Stimulated activated naive CD8-positive, alpha-beta T cell treated with anti-CD3 and anti-CD28 coated beads, Interleukin-15, Interleukin-2, amounts not matched to agents 100 ng/mL and 50 ng/mL, for 24 hours (primary cell): Measurements from ENCODE around the gene IL1RAPL1.
"Not testable (repeated sequence)": the region's sequence is repeated elsewhere in the genome, so short reads cannot be mapped to it uniquely, and the experiment has no call there.

Experiments
- H3K27ac Mint-ChIP-seq: one replicate; pipeline ENCODE4 v1.8.0; 2021; ENCODE audit warnings: mild to moderate bottlenecking, mixed read lengths
- H3K27me3 Mint-ChIP-seq: one replicate; pipeline ENCODE4 v1.8.0; 2021; ENCODE audit warnings: mixed read lengths
- H3K36me3 Mint-ChIP-seq: one replicate; pipeline ENCODE4 v1.8.0; 2021; ENCODE audit warnings: low read depth, mixed read lengths
- H3K4me1 Mint-ChIP-seq: one replicate; pipeline ENCODE4 v1.8.0; 2021; ENCODE audit warnings: low read depth, mixed read lengths
- H3K4me3 Mint-ChIP-seq: one replicate; pipeline ENCODE4 v1.8.0; 2021; ENCODE audit warnings: mild to moderate bottlenecking, mixed read lengths
- H3K9me3 Mint-ChIP-seq: one replicate; pipeline ENCODE4 v1.8.0; 2021; ENCODE audit warnings: mixed read lengths

IL1RAPL1 gene

DNA sequence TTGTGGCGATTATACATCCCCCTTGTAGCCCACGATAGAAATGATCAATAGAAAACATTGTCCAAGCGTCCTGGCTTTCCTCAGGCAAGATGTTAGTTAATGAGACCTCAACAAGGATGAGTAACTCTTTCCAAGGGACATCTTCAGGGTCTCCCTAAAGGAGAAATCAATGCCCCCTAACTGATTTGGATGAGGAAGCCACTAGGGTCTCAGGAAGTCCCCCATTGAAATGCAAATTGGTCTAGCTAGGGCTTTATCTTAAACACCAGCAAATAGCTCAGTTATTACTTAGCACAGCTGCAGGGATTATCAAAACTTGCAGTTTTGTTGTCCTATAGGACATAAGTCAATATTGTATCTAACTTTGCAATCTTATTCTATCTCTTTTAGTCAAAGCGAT, 721.5 kb downstream of the IL1RAPL1 start:
- Mint-ChIP-seq H3K4me3 (no peak overlapping the region), H3K27me3 (no peaks in the 10 kb centered on the region), H3K9me3 (peaks cover 6% of the 10 kb centered on the region), H3K4me1 (no peaks in the 10 kb centered on the region), H3K36me3 (no peaks in the 10 kb centered on the region), H3K27ac (no peak overlapping the region)

DNA sequence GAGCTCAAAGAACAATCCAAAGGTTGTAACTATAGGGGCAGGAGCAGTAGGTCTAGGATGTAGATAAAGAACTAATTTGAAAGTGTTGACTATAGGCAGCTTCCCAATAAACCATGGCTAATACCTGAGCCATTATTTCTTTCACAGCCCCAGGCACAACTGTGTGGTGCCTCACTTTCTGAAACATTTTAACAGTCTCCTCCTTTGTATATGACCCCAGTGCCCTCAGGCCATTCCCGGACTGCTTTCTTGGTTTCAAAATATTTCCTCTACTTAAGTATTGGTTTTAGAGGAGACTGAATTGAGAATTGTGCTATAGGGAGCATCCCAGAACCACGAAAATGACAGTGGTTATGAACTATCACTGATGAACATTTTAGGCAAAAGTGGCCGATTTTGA, 728.7 kb downstream of the IL1RAPL1 start:
- Mint-ChIP-seq H3K27ac (no peak overlapping the region), H3K4me1 (no peaks in the 10 kb centered on the region)

GRCh38 chrX:29318012-29318411, 730.8 kb downstream of the IL1RAPL1 start:
- Mint-ChIP-seq H3K36me3 (no peaks in the 10 kb centered on the region), H3K4me3 (no peak overlapping the region), H3K9me3 (no peaks in the 10 kb centered on the region)

More for the DNA sequence above, 728.7 kb downstream of the IL1RAPL1 start:
- no peaks in the 10 kb centered on the region for H3K27me3 Mint-ChIP-seq
- no peaks in the 10 kb centered on the region for H3K9me3 Mint-ChIP-seq
- no peak overlapping the region for H3K4me3 Mint-ChIP-seq
- H3K36me3 Mint-ChIP-seq: no peaks in the 10 kb centered on the region

GRCh38 chrX:29332429-29332828, 745.2 kb downstream of the IL1RAPL1 start:
- H3K27ac Mint-ChIP-seq, H3K36me3 Mint-ChIP-seq, H3K9me3 Mint-ChIP-seq, H3K4me1 Mint-ChIP-seq, H3K27me3 Mint-ChIP-seq, H3K4me3 Mint-ChIP-seq: not testable (repeated sequence)

More at GRCh38 chrX:29318012-29318411, 730.8 kb downstream of the IL1RAPL1 start:
- Mint-ChIP-seq H3K4me1 (no peaks in the 10 kb centered on the region), H3K27me3 (no peaks in the 10 kb centered on the region), H3K27ac (no peak overlapping the region)

DNA sequence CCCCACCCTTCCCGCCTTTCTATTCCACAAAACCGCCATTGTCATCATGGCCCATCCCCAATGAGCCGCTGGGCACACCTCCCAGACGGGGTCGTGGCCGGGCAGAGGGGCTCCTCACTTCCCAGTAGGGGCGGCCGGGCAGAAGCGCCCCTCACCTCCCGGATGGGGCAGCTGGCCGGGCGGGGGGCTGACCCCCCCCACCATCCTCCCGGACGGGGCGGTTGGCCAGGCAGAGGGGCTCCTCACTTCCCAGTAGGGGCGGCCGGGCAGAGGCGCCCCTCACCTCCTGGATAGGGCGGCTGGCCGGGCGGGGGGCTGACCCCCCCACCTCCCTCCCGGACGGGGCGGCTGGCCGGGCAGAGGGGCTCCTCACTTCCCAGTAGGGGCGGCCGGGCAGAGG, 745.8 kb downstream of the IL1RAPL1 start:
- H3K9me3 Mint-ChIP-seq, H3K4me1 Mint-ChIP-seq, H3K27me3 Mint-ChIP-seq, H3K27ac Mint-ChIP-seq, H3K4me3 Mint-ChIP-seq, H3K36me3 Mint-ChIP-seq: not testable (repeated sequence)

GRCh38 chrX:29348288-29348687, 761.0 kb downstream of the IL1RAPL1 start:
- no peaks in the 10 kb centered on the region for H3K27me3 Mint-ChIP-seq
- H3K4me1 Mint-ChIP-seq: no peaks in the 10 kb centered on the region
- no peaks in the 10 kb centered on the region for H3K9me3 Mint-ChIP-seq
- no peak overlapping the region for H3K27ac Mint-ChIP-seq
- H3K4me3 Mint-ChIP-seq: no peak overlapping the region
- H3K36me3 Mint-ChIP-seq: no peaks in the 10 kb centered on the region

DNA sequence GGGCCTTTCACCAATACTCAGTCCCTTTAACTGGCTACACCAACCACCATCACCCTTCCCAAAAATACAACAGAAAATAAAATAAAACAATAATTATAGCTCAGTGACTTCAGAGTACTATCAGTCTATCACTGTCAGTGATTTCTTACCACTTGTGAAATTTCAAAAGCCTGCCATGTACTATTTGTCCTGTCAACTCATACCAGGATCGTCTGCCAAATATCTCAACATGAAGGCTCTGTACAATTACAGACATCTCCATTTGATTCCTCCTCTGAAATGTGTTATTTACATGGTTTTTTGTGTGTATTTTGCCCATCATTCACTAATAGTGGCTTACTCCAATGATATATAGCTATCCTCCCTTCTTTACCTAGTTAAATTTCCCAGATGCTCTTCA, 772.0 kb downstream of the IL1RAPL1 start:
- H3K36me3 Mint-ChIP-seq: no peaks in the 10 kb centered on the region
- no peak overlapping the region for H3K4me3 Mint-ChIP-seq
- H3K4me1 Mint-ChIP-seq: no peaks in the 10 kb centered on the region
- H3K9me3 Mint-ChIP-seq: no peaks in the 10 kb centered on the region
- no peaks in the 10 kb centered on the region for H3K27me3 Mint-ChIP-seq
- no peak overlapping the region for H3K27ac Mint-ChIP-seq

GRCh38 chrX:29374765-29375164, 787.5 kb downstream of the IL1RAPL1 start:
- H3K4me3 Mint-ChIP-seq, H3K9me3 Mint-ChIP-seq, H3K4me1 Mint-ChIP-seq, H3K27me3 Mint-ChIP-seq, H3K36me3 Mint-ChIP-seq, H3K27ac Mint-ChIP-seq: not testable (repeated sequence)

GRCh38 chrX:29376584-29376983, 789.3 kb downstream of the IL1RAPL1 start:
- Mint-ChIP-seq H3K27me3 (no peaks in the 10 kb centered on the region), H3K4me3 (no peak overlapping the region), H3K4me1 (no peaks in the 10 kb centered on the region), H3K9me3 (peaks cover 4% of the 10 kb centered on the region), H3K36me3 (no peaks in the 10 kb centered on the region), H3K27ac (no peak overlapping the region)

GRCh38 chrX:29382811-29383210, 795.6 kb downstream of the IL1RAPL1 start:
- Mint-ChIP-seq H3K36me3 (no peaks in the 10 kb centered on the region), H3K27me3 (no peaks in the 10 kb centered on the region), H3K9me3 (peaks cover 7% of the 10 kb centered on the region), H3K4me3 (no peak overlapping the region), H3K27ac (no peak overlapping the region), H3K4me1 (no peaks in the 10 kb centered on the region)

DNA sequence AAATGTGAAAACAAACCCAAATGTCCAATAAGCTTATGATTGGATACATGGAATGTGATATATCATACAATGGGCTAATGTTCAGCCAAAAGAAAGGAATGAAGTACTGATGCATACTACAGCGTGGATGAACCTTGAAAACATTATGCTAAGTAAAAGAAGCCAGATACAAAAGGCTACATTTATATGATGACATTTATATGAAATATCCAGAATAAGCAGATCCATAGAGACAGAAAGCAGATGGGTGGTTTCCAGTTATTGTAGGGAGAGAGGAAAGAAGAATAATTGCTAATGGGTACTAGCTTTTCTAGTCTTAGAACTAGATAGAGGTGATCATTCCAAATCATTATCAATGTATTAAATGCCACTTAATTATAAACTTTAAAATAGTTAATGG, 801.3 kb downstream of the IL1RAPL1 start:
- Mint-ChIP-seq H3K27ac (no peak overlapping the region), H3K27me3 (no peaks in the 10 kb centered on the region), H3K4me1 (no peaks in the 10 kb centered on the region), H3K36me3 (no peaks in the 10 kb centered on the region), H3K4me3 (no peak overlapping the region), H3K9me3 (peaks cover 3% of the 10 kb centered on the region)

DNA sequence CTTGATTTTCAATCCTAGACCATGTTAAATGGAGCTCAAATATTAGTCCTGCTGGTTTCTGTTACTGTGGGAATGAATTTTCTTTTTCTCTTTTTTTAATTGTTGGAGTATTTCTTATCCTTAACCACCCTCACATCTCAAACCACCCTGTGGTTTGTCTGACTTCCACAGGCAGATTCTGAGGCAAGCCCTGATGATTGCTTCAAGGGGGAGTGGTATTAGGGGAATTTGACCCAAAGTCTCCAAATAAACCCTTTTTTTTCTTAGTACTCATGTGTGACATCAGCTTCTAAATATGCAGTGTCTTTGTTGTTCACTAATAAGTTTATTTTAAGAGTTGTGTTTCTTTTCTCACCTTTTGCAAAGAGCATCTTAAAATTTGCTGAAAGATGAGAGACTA, 810.3 kb downstream of the IL1RAPL1 start:
- Mint-ChIP-seq H3K27me3 (no peaks in the 10 kb centered on the region), H3K27ac (no peak overlapping the region), H3K4me3 (no peak overlapping the region), H3K36me3 (no peaks in the 10 kb centered on the region), H3K4me1 (no peaks in the 10 kb centered on the region), H3K9me3 (no peaks in the 10 kb centered on the region)

DNA sequence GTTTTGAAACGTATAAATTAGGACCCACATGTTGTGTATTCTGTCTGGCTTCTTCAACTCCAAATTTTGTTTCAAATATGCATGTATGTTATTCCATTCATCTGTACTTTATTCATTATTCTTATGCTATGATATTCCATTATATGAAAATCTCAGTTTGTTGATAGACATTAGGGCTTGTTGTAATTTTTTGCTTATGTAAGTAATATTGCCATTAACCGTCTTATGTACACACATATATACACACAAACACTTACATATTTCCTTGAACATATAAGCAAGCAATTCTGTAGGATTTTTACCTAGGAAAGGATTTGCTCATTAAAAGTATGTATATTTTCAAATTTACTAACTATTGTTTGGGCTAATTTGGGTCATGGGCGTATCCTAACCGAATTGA, 820.1 kb downstream of the IL1RAPL1 start:
- Mint-ChIP-seq H3K36me3 (no peaks in the 10 kb centered on the region), H3K9me3 (no peaks in the 10 kb centered on the region), H3K27ac (no peak overlapping the region), H3K27me3 (no peaks in the 10 kb centered on the region), H3K4me3 (no peak overlapping the region), H3K4me1 (no peaks in the 10 kb centered on the region)

DNA sequence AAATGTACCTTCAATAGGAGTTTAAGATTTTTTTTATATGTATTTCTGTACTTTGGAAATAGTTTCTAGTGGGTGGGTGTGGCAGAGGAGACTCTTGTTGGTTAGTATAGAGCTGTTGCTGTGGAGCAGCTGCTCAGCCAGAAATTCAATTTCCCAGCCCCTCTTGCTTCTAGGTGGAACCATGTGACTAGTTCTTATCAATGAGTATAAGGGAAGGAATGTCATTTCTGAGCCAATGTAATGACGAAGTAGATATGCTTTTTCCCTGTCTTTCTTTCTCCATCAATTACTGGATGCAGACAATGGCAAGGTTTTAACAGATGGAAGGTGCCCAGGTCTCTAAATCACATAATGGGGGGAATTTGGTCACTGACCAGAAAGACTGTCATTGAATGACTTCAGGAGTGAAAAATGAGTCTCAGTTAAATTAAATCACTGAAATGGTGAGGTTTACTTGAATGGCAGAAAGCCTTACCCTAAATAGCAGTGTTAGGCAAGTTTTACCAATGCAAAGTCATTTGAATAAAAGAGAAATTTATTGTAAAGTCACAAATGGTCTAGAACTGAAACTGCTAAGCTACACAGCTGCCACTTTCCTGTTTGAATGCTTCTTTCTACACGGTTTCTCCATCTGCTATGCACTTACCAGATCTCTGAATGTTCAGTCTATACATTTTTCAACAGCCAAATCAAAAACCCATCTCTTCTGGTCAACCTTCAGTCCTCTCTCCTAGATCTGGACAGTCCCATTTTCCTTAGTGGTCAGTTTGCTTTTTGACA, 832.7 kb downstream of the IL1RAPL1 start:
- Mint-ChIP-seq H3K4me1 (no peaks in the 10 kb centered on the region), H3K27me3 (no peaks in the 10 kb centered on the region), H3K36me3 (no peaks in the 10 kb centered on the region), H3K27ac (no peak overlapping the region), H3K9me3 (peaks cover 2% of the 10 kb centered on the region), H3K4me3 (no peak overlapping the region)

DNA sequence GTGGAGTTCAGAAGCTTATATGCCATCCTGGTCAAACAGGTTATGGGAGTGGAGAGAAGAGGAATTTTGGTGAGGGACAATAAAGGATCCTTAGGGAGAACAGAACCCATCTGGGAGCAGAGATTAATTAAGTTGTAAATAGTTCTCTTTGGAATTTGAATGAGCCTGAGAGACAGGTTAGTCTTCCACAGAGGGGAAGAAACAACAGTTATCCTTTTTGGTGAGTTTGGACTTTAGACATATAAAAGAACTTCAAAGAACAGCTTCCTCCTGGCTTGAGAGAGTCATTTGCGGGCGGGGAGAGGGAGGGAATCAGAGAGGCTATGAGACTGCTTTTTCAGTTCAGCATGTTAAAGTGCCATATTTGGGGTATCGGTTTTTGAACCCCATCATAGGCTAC, 834.8 kb downstream of the IL1RAPL1 start:
- H3K4me3 Mint-ChIP-seq: no peak overlapping the region
- no peaks in the 10 kb centered on the region for H3K4me1 Mint-ChIP-seq
- H3K36me3 Mint-ChIP-seq: no peaks in the 10 kb centered on the region
- H3K27ac Mint-ChIP-seq: no peak overlapping the region
- H3K27me3 Mint-ChIP-seq: no peaks in the 10 kb centered on the region
- peaks cover 4% of the 10 kb centered on the region for H3K9me3 Mint-ChIP-seq

GRCh38 chrX:29431895-29432294, 844.6 kb downstream of the IL1RAPL1 start:
- Mint-ChIP-seq H3K4me3 (no peak overlapping the region), H3K36me3 (no peaks in the 10 kb centered on the region), H3K4me1 (no peaks in the 10 kb centered on the region), H3K27me3 (no peaks in the 10 kb centered on the region), H3K9me3 (peaks cover 4% of the 10 kb centered on the region), H3K27ac (no peak overlapping the region)
